B cell (primary cell): ENCODE results near the gene PCDHA7.

ENCODE experiments used
- EZH2 ChIP-seq: IDR thresholded peaks from 2 replicates; pipeline ENCODE4 v1.6.1; 2012; ENCODE audit warnings: borderline replicate concordance, low read depth, mild to moderate bottlenecking, moderate library complexity, low read length; ENCODE audit not compliant: insufficient read depth, poor library complexity, severe bottlenecking
- TF ChIP-seq, protein P1 (sequence below): fragments of 200-600 bp; IDR thresholded peaks from one replicate; pipeline ENCODE4 v1.8.0; 2022; ENCODE audit warnings: antibody characterized with exemption, mild to moderate bottlenecking

GRCh38 chr5:140869555-140869886 lies 35.5 kb downstream of the PCDHA7 start:
- no peak for TF ChIP-seq EZH2
- TF ChIP-seq, protein P1, sequence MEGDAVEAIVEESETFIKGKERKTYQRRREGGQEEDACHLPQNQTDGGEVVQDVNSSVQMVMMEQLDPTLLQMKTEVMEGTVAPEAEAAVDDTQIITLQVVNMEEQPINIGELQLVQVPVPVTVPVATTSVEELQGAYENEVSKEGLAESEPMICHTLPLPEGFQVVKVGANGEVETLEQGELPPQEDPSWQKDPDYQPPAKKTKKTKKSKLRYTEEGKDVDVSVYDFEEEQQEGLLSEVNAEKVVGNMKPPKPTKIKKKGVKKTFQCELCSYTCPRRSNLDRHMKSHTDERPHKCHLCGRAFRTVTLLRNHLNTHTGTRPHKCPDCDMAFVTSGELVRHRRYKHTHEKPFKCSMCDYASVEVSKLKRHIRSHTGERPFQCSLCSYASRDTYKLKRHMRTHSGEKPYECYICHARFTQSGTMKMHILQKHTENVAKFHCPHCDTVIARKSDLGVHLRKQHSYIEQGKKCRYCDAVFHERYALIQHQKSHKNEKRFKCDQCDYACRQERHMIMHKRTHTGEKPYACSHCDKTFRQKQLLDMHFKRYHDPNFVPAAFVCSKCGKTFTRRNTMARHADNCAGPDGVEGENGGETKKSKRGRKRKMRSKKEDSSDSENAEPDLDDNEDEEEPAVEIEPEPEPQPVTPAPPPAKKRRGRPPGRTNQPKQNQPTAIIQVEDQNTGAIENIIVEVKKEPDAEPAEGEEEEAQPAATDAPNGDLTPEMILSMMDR = no peak
